NCI-H510A (cell line): Measurements from ENCODE around the gene KANSL1L.
"Not testable (repeated sequence)": the region's sequence is repeated elsewhere in the genome, so short reads cannot be mapped to it uniquely, and the experiment has no call there.

Source experiments
- DNase-seq: peaks from one replicate; lab custom pipeline; 2025; lab: John Stamatoyannopoulos, UW

The KANSL1L gene, protein sequence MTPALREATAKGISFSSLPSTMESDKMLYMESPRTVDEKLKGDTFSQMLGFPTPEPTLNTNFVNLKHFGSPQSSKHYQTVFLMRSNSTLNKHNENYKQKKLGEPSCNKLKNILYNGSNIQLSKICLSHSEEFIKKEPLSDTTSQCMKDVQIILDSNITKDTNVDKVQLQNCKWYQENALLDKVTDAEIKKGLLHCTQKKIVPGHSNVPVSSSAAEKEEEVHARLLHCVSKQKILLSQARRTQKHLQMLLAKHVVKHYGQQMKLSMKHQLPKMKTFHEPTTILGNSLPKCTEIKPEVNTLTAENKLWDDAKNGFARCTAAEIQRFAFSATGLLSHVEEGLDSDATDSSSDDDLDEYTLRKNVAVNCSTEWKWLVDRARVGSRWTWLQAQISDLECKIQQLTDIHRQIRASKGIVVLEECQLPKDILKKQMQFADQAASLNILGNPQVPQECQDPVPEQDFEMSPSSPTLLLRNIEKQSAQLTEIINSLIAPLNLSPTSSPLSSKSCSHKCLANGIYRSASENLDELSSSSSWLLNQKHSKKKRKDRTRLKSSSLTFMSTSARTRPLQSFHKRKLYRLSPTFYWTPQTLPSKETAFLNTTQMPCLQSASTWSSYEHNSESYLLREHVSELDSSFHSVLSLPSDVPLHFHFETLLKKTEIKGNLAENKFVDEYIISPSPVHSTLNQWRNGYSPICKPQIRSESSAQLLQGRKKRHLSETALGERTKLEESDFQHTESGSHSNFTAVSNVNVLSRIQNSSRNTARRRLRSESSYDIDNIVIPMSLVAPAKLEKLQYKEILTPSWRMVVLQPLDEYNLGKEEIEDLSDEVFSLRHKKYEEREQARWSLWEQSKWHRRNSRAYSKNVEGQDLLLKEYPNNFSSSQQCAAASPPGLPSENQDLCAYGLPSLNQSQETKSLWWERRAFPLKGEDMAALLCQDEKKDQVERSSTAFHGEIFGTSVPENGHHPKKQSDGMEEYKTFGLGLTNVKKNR

DNA sequence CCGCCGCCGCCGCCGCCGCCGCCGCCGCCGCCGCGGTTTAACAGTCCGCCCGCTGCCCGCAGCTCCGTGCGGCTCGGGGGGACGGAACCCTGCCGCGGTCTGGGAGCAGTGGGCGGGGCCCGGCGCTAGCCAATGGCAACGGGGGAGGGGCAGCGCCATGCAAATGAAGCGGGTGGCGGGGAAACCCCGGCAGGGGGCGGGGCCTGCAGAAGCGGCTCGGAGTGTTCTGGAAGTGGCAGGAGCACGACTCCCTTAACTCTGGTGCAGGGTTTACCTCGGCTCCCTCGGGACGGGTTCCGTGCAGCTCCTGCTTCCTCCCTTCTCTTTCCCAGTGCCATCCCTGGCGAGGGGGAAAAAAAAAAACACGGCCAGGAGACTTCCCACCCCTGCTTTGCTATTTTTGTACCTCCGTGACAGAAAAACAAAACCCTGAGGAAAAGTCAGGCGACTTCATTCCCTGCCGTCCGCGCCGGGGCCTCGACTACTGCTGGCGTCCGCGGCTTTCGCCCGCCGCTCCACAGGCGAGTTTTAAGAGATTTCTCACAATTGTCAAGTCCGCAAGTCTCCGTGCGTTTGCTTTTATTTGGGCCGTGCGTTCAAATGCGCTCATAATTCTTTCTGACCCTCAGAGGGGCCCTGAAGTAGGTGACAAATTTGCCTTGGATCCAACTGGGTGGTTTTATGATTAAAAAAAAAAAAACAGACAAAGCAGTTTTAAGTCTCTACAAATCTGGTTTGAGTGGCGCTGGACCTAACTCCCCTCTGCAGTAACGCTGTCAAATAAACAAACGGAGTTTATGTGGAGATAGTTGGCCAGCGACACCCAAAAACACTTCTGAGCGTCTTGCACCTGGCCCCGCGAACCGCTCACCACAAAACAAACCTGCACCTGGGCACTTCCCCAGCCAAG is at the start of gene KANSL1L:
TSS of gene KANSL1L (minus strand) at position 101 of the 910 bp plus-strand sequence. CDS start 16,827 bp downstream, outside the sequence.
- DNase-seq, result peak; percentile 94

DNA sequence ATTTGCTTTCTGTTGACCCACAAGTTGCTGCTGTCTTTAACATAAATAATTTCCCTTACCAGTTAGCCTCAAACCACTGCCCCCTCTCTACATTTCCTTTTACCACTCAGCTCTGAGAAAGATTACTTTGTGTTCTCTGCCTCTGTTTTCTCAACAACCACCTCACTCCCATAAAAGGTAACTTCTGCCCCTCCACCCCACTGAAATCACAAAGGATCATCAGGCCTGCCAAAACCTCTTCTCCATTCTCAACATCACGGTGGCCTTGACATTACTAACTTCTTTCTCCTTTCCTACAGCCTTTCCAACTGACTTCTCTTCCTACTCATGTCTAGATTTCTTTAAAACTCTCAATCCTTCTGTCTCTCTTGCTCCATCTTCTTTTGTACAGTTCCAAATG is 43.9 kb upstream of the KANSL1L start:
- DNase-seq, result no peak

DNA sequence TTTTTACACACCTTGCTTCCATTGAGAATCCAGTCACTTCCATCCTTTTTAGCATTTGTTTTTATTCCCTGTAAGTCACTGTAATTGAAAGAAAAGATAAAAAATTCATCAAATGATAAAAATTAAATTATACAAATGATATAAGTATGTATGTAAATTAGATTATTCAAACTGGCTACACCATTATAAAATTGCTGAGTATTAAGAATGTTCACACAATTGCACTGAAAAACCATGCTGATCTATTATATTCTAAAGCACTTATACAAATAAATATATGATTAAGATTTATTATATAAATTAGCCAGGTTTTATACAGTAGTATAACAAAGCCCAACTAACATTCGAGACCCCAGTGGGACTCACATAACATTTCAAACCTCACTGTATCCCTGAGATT is 39.0 kb upstream of the KANSL1L start:
- DNase-seq, result no peak

DNA sequence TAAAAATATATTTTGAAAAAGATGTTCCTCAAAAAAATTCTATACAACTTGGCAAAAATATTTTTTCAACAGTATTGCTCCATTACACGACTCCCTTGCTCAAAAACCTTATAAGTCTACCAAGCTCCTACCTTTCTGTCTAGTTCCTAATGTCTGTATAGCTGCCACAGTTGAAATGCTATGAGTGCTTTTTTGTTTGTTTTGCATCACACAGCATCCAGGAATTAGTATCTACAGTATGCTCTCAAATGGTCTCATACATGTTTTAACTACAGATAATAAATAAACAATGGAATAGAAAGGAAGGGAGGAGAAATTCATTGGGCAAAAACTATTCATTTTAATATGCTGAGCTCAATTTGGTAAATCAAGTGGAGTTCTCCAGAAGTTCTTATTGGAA is 36.7 kb upstream of the KANSL1L start:
- DNase-seq, result no peak

DNA sequence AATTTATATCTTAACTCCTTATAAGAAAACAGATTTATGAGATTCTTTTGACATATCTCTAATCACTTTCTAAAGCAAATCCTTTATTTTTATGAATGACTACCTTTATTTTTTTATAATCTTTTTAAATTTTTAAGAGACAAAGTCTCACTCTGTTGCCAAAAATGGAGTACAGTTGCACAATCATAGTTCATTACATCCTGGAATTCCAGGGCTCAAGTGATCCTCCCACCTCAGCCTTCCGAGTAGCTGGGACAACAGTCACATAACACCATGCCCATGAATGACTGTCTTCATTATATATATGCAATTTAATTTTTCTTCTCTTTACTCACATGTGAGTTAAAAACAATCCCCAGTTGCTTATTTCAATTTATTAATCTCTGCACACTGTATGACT is 32.3 kb upstream of the KANSL1L start:
- no peak for DNase-seq

DNA sequence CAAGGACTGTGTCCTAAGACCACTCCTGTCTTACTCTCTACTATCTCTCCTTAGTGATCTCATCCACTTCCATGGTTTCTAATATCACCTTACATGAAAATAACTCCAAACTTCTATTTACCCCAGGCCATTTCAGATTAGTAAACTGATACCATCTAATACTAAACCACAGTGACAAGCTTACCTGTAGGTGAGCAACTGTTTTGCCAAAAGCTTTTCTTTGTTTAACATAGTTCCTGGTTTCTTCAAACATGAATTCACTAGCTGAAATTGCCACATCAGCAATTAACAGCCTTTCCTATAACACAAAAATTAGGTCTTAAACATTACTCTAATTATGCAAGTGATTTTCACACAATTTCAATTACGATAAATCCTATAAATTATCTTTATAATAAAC is 31.9 kb upstream of the KANSL1L start:
- no peak for DNase-seq

DNA sequence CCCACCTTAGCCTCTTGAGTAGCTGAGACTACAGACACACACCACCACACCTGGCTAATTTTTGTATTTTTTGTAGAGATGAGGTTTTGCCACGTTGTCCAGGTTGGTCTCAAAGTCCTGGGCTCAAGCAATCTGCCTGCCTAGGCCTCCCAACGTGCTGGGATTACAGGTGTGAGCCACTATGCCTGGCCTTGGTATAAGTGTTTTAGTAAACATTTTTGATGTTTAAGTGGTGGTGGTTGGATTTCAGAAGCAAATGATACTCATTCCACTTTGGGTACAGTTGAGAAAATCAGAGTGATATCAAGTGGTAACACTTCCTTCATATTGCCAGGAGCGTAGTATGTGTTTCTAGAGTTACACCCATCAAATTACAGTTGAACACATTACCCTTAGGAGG is 28.6 kb upstream of the KANSL1L start:
- DNase-seq, result no peak

DNA sequence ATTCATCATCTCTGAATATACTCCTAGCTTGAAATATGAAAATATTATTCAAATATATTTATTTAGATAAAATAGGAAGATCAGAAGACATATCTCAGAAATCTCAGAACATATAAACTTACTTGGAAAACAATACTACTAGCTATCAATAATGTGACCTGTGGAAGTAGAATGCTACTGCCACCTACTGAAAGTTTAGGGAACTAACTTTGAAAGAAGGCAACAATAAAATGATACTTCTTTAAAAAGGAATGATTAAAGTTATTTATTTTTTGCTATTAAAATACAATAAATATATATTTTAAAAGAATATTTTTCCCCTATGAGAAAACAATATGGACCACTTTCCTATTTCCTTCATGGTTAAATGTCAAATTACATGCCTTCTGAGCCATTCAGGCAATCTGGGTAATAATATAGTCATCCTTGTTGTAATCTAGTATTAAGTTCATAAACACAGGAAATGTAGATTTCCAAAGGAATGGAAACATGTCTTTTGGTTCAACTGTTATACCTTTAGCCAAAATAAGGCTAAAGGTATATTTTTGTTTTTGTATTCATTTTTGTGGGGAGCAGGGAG is 28.1 kb upstream of the KANSL1L start:
- DNase-seq, result no peak

DNA sequence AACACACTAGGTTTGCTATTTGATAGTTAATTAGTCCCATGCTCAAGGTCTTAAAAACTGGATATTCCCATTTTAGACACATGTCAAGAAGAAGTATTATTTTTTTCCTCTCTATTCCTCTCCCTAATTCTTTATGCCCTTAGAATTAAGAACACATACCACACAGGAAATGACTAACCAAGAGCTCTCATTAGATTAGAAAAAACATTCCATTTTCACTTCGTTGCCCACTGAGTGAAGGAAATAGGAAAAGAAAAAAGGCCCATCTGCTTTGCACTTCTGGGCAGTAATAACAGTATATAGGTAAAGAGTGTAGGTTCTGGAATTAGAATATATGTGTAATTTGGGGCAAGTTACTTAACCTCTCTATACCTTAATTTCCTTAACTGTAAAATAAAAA is 27.1 kb upstream of the KANSL1L start:
- DNase-seq, result no peak

DNA sequence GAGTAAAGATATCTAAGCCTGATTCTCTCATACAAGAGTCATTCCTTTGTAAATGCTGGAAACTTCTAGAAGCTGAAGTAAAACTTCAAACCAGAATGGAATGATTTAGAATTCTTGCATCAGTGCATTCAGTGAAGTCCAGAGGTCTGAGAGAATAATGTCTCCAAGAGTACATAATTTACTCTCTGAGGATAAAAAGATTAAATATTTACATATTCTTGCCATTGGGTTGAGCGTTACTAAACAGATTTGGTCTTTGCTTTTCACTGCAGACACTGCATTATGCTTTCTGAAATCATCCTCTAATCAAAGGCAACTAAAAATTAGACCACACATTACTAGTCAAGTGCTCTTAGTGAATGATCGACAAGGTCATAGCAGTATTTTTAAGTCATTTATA is 26.5 kb upstream of the KANSL1L start:
- no peak for DNase-seq

DNA sequence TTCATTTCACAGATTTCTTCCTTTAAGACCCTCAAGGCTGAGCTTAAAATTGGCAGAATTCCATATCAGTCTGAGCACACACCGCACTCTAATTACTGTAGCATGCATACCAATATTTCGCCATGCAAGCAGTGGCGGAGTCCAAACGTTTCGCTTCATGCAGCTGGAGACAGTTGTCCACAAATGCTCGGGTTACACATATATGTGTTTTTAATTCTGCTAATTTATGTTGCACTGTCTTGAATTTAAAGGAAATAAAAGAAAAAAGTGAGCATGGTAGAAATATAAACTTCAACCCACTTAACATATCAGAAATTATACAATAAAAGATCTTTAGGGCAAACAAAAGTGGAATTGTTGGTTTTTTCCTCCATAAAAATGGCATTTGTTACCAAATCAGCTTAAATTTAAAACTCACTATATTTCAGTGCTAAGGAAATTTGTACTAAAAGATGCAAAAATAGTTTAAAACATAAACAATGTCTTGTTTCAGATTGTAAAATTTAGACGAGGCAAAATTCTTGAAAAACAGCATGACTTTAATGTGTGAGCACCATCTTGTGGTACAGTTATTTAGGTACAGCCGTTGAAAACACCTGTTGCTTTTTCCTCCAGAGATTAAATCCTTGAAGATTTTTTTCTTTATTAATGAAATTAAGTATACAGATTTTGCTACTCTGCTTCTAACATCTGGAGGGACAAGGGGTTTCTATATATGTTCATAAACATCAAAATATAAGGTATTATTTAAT is 24.1 kb upstream of the KANSL1L start:
- no peak for DNase-seq

DNA sequence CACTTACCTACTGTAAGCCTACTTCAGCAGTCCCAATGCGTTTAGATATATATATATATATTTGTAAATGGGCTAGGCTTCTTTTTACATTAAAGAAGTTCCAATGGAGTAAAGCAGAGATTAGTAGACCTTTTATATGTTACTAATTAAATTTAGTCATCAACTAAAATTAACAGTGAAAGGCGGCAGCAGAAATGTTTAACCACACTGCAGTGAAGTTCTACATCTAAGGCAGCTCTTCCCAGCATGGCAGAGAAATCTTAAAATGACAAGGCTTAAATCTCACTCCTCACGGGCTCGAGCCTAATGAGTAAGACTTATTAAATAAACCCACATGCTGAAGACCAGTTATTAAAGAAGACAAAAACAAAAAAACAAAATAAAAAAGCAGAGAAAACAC is 19.1 kb upstream of the KANSL1L start:
- no peak for DNase-seq

DNA sequence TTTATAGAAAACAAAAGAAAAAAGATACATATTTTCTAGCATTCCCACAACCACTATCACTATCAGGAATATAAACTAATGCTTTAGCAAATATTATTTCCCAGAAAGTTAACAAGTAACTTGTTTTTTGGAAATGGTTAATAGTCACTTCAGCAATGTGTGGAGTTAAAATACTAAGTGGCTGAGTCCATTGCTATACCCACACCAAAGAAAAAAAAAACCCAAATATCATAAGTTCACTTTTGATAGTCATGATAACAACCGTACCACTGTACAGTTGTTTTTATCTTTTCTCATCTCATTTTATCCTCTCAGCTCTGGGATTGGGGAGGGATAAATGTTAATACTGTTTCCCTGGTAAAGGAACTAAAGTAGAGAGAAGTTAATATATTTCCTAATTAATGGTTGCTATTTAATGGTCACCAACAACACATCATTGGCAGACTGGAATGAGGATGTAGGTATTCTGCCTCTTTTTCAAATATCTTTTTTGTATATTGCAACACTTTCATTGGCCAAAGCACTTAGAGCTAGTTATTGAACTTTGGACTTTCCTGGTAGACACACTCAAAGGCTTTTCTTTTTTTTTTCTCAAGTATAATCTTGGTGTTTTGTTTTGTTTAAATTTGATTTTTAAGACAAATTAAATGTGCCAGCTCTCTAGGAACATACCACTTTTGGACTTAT is 18.4 kb upstream of the KANSL1L start:
- no peak for DNase-seq

DNA sequence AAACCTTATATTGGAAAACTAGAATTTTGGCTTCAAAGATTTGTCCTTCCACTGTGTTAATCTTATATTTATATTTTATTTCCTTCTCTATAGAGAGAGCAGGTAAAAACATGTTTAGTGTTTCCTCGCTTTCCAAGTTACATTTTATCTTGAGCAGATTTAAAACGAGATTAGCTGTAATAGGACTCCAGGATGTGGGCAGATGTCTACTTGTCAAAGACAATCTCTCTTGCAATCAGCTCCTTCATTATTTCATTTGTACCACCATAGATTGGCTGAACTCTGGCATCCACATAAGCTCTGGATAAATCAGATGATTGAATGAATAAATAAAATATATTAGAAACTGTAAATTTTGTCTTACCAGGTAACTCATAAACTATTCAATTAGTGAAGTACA is 17.5 kb upstream of the KANSL1L start:
- DNase-seq, result no peak

DNA sequence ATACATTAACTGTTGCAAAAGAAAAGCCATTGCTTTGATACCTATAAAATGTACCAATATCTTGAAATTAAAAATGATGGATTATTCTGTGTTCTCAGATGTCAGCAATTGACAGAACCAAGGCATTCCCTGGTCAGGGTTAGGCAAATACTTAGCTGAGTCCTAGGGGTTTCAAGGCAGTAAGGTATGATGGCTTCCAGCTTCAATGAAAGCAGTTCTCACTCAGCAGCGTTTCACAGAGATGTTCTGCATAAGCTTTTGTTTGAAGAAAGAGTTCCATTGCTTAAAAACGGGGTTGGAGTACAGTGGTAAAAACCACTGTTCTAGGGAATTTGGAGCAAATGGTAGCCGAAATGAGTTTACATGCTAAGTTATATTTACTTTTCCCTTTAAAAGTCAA is 17.0 kb upstream of the KANSL1L start:
- no peak for DNase-seq

DNA sequence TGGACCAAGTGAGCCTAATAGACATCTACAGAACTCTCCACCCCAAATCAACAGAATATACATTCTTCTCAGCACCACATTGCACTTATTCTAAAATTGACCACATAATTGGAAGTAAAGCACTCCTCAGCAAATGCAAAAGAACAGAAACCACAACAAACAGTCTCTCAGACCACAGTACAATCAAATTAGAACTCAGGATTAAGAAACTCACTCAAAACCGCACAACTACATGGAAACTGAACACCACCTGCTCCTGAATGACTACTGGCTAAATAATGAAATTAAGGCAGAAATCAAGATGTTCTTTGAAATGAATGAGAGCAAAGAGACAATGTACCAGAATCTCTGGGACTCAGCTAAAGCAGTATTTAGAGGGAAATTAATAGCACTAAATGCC is 12.7 kb upstream of the KANSL1L start:
- not testable (repeated sequence) for DNase-seq

DNA sequence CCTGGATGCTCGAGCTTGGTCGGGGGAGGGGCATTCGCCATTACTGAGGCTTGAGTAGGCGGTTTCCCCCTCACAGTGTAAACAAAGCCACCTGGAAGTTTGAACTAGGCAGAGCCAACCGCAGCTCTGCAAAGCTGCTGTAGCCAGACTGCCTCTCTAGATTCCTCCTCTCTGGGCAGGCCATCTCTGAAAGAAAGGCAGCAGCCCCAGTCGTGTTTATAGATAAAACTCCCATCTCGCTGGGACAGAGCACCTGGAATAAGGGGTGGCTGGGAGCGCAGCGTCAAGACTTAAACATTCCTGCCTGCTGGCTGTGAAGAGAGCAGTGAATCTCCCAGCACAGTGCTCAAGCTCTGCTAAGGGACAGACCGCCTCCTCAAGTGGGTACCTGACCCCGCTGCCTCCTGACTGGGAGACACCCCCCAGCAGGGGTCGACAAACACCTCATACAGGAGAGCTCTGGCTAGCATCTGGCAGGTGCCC is 10.4 kb upstream of the KANSL1L start:
- peak; percentile 36 for DNase-seq

DNA sequence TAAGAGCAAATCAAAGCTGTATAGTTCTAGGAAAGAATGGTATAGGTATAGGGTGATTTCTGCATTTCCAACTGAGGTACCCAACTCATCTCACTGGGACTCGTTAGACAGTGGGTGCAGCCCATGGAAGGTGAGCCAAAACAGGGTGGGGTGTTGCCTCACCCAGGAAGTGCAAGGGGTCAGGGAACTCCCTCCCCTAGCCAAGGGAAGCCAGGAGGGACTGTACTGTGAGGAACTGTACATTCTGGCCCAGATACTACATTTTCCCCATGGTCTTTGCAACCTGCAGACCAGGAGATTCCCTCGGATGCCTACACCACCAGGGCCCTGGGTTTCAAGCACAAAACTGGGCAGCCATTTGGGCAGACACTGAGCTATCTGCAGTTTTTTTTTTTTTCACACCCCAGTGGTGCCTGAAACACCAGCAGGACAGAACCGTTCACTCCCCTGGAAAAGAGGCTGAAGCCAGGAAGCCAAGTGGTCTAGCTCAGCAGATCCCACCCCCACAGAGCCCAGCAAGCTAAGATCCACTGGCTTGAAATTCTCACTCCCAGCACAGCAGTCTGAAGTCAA is 9.9 kb upstream of the KANSL1L start:
- DNase-seq, result not testable (repeated sequence)

DNA sequence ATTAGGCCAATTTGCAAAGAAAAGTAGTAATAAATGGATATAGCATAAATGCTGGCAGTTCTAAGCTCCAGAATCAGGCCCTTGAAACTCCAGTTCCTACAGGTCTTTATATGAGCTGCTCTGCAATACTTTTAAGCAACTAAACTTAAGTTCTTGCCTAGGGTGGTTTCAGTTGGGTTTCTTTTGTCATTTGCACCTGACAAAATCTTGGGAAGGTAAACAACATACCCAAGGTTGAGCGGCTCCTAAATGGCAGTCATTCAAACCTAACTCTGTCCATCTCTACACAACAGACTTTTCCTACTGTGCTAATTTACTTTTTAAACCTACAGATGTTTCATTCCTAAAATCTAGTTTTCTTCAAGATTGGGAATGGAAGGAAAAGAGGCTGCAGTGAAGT is 9.3 kb upstream of the KANSL1L start:
- no peak for DNase-seq
